Gastrocnemius medialis (tissue), 4 donors: ENCODE measurements around the gene TTL.

Experiments used
- POLR2A ChIP-seq, 2 donors: fragments of 450-650 bp; IDR thresholded peaks; one replicate each; pipeline ENCODE4 v1.6.1; 2017; ENCODE audit warnings: antibody characterized with exemption in 2 of 2, mild to moderate bottlenecking in 2 of 2, moderate library complexity in 2 of 2
- TF ChIP-seq, protein P1 (sequence below), 5 experiments: fragments of 450-650 bp in 3 of 5; fragments of 200-600 bp in 2 of 5; sonication (generic) in 2 of 5; IDR thresholded peaks in 4 of 5; conservative IDR thresholded peaks in 1 of 5; 1 replicate in 4 of 5; 2 replicates in 1 of 5; pipeline ENCODE4 v1.5.1; 2016 to 2019; ENCODE audit warnings: antibody characterized with exemption in 5 of 5, mild to moderate bottlenecking in 3 of 5, moderate library complexity in 3 of 5

DNA sequence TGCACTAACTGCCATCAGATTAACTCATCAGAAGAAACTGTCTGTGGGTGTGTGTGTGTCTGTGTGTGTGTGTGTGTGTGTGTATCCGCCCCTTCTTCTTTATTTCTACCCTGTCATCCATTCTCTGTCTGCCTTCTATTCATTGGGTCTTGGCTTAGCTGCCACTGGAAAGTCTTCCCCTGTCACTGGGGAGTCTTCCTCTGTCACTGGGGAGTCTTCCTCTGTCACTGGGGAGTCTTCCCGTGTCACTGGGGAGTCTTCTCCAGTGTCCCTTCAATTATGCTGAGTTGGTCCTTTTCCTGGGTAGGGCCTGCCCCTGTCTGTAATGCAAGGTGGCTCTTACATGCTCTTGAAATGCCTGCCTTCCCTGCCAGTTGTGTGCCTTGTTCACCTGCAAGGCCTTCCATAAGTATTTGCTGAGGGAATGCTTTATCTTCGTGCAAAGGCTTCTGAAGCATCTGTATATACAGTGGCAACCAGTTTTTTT, 41.4 kb downstream of the TTL start:
- TF ChIP-seq, protein P1, sequence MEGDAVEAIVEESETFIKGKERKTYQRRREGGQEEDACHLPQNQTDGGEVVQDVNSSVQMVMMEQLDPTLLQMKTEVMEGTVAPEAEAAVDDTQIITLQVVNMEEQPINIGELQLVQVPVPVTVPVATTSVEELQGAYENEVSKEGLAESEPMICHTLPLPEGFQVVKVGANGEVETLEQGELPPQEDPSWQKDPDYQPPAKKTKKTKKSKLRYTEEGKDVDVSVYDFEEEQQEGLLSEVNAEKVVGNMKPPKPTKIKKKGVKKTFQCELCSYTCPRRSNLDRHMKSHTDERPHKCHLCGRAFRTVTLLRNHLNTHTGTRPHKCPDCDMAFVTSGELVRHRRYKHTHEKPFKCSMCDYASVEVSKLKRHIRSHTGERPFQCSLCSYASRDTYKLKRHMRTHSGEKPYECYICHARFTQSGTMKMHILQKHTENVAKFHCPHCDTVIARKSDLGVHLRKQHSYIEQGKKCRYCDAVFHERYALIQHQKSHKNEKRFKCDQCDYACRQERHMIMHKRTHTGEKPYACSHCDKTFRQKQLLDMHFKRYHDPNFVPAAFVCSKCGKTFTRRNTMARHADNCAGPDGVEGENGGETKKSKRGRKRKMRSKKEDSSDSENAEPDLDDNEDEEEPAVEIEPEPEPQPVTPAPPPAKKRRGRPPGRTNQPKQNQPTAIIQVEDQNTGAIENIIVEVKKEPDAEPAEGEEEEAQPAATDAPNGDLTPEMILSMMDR (IDR thresholded peaks at IDR 0.05 in 4 of 5, conservative IDR thresholded peaks at IDR 0.05 in 1 of 5), result no peak
- TF ChIP-seq POLR2A (IDR thresholded peaks at IDR 0.05), result no peak
